Breast epithelium (tissue), 4 donors: Measurements from ENCODE around the gene FBLL1. TPM values are rescaled to one million over a fixed set of nuclear protein-coding genes. Genes with fewer than 3 reads are reported as not detected.
"Not testable (repeated sequence)": the region's sequence is repeated elsewhere in the genome, so short reads cannot be mapped to it uniquely, and the experiment has no call there.

Experiments
- DNase-seq, 2 donors: peaks; one replicate each; pipeline ENCODE4 v3.0.0-alpha.2; 2019; ENCODE audit warnings: low spot score in 2 of 2
- H3K27ac ChIP-seq, 2 donors: fragments of 200-600 bp; sonication (generic) in 1 of 2; one replicate each; pipeline ENCODE4 v1.5.1; 2016 to 2019; ENCODE audit warnings: mild to moderate bottlenecking in 1 of 2
- H3K27me3 ChIP-seq, 2 donors: fragments of 200-600 bp; sonication (generic) in 1 of 2; one replicate each; pipeline versions ENCODE4 v1.5.1 to v1.6.0; 2017 to 2019; ENCODE audit warnings: control low read depth in 1 of 2, mild to moderate bottlenecking in 1 of 2
- H3K36me3 ChIP-seq: fragments of 200-600 bp; one replicate; pipeline ENCODE4 v1.5.1; 2019
- H3K4me1 ChIP-seq, 2 donors: fragments of 200-600 bp; sonication (generic); one replicate each; pipeline ENCODE4 v1.5.1; 2016 to 2019; ENCODE audit warnings: control low read depth in 1 of 2
- H3K4me3 ChIP-seq, 3 donors: fragments of 200-600 bp; sonication (generic); 1 replicate in 2 of 3; 2 replicates in 1 of 3; pipeline ENCODE4 v1.5.1; 2016 to 2019; ENCODE audit warnings: mild to moderate bottlenecking in 3 of 3, moderate library complexity in 2 of 3
- H3K9me3 ChIP-seq, 2 donors: fragments of 200-600 bp; sonication (generic) in 1 of 2; one replicate each; pipeline ENCODE4 v1.5.1; 2016 to 2019; ENCODE audit warnings: control low read depth in 1 of 2
- POLR2A ChIP-seq: fragments of 450-650 bp; IDR thresholded peaks from one replicate; pipeline ENCODE4 v1.6.1; 2016; ENCODE audit warnings: antibody characterized with exemption, mild to moderate bottlenecking, moderate library complexity
- POLR2AphosphoS5 ChIP-seq, 3 donors: sonication (generic); formaldehyde crosslinking; IDR thresholded peaks; one replicate each; pipeline ENCODE4 v1.6.1; 2017; ENCODE audit warnings: antibody characterized with exemption in 3 of 3
- intact Hi-C: fragments of 100-400 bp; cut with DNase I; formaldehyde crosslinking; loops from one replicate; pipeline ENCODE4 v1.15.1; 2023; ENCODE audit warnings: low total_unique reads
- total RNA-seq, 3 donors: library from RNA; depleted of rRNA; stranded (reverse); fragments of >200 nt; gene quantifications; one replicate each; pipeline ENCODE4 v1.1.0, GENCODE V29; 2016
- TF ChIP-seq, protein P1 (sequence below), 3 donors: fragments of 450-650 bp; IDR thresholded peaks; one replicate each; pipeline ENCODE4 v1.5.1; 2016 to 2017; ENCODE audit warnings: antibody characterized with exemption in 3 of 3, mild to moderate bottlenecking in 3 of 3, moderate library complexity in 3 of 3

The FBLL1 gene
- total RNA-seq, 3 donors from 2014 or later, result 0.32 to 1.6 (median 0.33) TPM

GRCh38 chr5:168557389-168557788, 28.3 kb downstream of the FBLL1 start:
- no peak overlapping the region for H3K27ac ChIP-seq
- intact Hi-C loops, result no loop called here
- no peaks in the 10 kb centered on the region for H3K4me1 ChIP-seq
- no peak overlapping the region for H3K4me3 ChIP-seq
- DNase-seq, result no peak
- TF ChIP-seq POLR2AphosphoS5 (IDR thresholded peaks at IDR 0.05), result no peak
- TF ChIP-seq, protein P1, sequence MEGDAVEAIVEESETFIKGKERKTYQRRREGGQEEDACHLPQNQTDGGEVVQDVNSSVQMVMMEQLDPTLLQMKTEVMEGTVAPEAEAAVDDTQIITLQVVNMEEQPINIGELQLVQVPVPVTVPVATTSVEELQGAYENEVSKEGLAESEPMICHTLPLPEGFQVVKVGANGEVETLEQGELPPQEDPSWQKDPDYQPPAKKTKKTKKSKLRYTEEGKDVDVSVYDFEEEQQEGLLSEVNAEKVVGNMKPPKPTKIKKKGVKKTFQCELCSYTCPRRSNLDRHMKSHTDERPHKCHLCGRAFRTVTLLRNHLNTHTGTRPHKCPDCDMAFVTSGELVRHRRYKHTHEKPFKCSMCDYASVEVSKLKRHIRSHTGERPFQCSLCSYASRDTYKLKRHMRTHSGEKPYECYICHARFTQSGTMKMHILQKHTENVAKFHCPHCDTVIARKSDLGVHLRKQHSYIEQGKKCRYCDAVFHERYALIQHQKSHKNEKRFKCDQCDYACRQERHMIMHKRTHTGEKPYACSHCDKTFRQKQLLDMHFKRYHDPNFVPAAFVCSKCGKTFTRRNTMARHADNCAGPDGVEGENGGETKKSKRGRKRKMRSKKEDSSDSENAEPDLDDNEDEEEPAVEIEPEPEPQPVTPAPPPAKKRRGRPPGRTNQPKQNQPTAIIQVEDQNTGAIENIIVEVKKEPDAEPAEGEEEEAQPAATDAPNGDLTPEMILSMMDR (IDR thresholded peaks at IDR 0.05), result no peak
- TF ChIP-seq POLR2A, result no peak
- no peaks in the 10 kb centered on the region for H3K27me3 ChIP-seq
- H3K36me3 ChIP-seq, result peaks cover 9% of the 10 kb centered on the region
- H3K9me3 ChIP-seq, result no peaks in the 10 kb centered on the region

GRCh38 chr5:168562279-168562678, 33.2 kb downstream of the FBLL1 start:
- no peaks in the 10 kb centered on the region for H3K27me3 ChIP-seq
- no peak overlapping the region for H3K27ac ChIP-seq
- H3K36me3 ChIP-seq, result peaks cover 9% of the 10 kb centered on the region
- H3K4me1 ChIP-seq, result no peaks in the 10 kb centered on the region
- no peaks in the 10 kb centered on the region for H3K9me3 ChIP-seq
- no peak for DNase-seq
- no peak for TF ChIP-seq POLR2AphosphoS5 (IDR thresholded peaks at IDR 0.05)
- TF ChIP-seq, protein P1 (IDR thresholded peaks at IDR 0.05), result no peak
- TF ChIP-seq POLR2A, result no peak
- intact Hi-C loops, result no loop called here
- no peak overlapping the region for H3K4me3 ChIP-seq

GRCh38 chr5:168563959-168564358, 34.9 kb downstream of the FBLL1 start:
- no peaks in the 10 kb centered on the region for H3K27me3 ChIP-seq
- H3K27ac ChIP-seq, result no peak overlapping the region
- intact Hi-C loops, result no loop called here
- no peak for TF ChIP-seq POLR2AphosphoS5 (IDR thresholded peaks at IDR 0.05)
- TF ChIP-seq, protein P1 (IDR thresholded peaks at IDR 0.05), result no peak
- TF ChIP-seq POLR2A, result no peak
- H3K4me1 ChIP-seq, result no peaks in the 10 kb centered on the region
- peaks cover 9% of the 10 kb centered on the region for H3K36me3 ChIP-seq
- H3K9me3 ChIP-seq, result no peaks in the 10 kb centered on the region
- DNase-seq, result no peak
- H3K4me3 ChIP-seq, result no peak overlapping the region

DNA sequence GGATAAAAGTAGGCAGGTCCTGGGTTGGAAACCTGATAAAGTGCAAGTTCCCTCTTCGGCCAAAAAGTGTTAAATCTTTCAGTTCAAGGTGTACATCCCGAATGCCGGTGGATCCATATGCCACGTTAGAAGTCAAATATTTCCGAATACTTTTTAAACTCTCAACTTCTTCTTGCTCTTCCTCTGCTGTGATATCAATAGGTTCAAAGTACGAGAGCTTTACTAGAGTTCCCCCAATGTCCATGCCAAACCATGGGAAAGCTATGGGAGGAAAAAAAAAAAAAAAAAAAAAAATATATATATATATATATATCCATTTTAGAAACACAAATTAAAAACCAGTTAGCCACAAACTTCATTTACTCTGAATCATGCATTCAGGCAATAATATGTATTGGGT, 39.6 kb downstream of the FBLL1 start:
- no peak for TF ChIP-seq POLR2A
- no peak for TF ChIP-seq POLR2AphosphoS5 (IDR thresholded peaks at IDR 0.05)
- TF ChIP-seq, protein P1 (IDR thresholded peaks at IDR 0.05), result no peak
- Histone ChIP-seq H3K9me3 (no peaks in the 10 kb centered on the region), H3K4me3 (no peak overlapping the region), H3K4me1 (no peaks in the 10 kb centered on the region), H3K27me3 (no peaks in the 10 kb centered on the region), H3K27ac (no peak overlapping the region), H3K36me3 (no peaks in the 10 kb centered on the region)
- no peak for DNase-seq
- intact Hi-C loops, result no loop called here

DNA sequence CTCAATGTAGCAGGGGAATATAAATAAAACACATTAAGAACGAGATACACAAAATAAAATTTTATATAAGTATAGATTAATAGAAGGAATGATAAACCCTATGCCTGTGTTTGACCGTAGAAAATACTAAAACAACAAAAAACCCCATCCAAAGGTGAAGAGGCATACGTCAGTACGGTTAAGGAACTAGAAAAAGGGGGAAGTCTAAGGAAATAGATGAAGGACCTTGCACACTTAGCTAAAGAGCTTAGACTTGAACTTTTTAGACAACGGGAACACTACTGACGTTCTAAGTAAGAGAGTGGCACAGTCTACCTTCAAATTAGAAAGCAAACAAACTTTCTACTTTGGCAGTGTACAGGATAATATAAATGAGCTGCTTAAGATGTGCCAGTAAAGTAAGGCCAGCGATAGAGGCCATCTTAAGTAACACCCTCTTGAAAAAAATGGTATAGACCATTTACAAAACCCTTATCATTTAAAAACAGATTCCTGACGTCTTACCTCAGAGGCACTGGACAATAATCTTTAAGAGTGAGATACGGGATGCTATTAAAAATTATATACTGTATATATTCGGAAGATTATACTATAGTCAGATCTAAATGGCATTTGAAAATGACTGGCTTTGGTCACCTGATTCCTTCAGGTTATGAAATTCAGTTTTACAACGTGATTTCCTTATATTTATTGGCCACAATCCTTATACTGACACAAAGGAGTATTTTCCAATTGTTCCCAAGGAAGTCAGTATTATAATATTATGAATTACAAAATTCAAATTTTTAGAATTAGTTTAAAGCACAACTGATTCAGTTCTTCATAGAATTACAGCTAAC, 41.6 kb downstream of the FBLL1 start:
- Histone ChIP-seq H3K36me3 (no peaks in the 10 kb centered on the region), H3K27ac (no peak overlapping the region), H3K9me3 (no peaks in the 10 kb centered on the region), H3K4me3 (no peak overlapping the region), H3K27me3 (no peaks in the 10 kb centered on the region), H3K4me1 (no peaks in the 10 kb centered on the region)
- intact Hi-C loops, result no loop called here
- no peak for TF ChIP-seq POLR2A
- TF ChIP-seq, protein P1 (IDR thresholded peaks at IDR 0.05), result no peak
- TF ChIP-seq POLR2AphosphoS5 (IDR thresholded peaks at IDR 0.05), result no peak
- no peak for DNase-seq

DNA sequence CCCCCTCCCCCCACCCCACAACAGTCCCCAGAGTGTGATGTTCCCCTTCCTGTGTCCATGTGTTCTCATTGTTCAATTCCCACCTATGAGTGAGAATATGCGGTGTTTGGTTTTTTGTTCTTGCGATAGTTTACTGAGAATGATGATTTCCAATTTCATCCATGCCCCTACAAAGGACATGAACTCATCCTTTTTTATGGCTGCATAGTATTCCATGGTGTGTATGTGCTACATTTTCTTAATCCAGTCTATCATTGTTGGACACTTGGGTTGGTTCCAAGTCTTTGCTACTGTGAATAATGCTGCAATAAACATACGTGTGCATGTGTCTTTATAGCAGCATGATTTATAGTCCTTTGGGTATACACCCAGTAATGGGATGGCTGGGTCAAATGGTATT, 44.6 kb downstream of the FBLL1 start:
- H3K36me3 ChIP-seq, H3K27me3 ChIP-seq, H3K4me3 ChIP-seq, intact Hi-C loops, H3K9me3 ChIP-seq, H3K27ac ChIP-seq, DNase-seq: not testable (repeated sequence)
- H3K4me1 ChIP-seq, result peaks cover 5 to 12% of the 10 kb centered on the region in 2 donors

GRCh38 chr5:168574156-168574555, 45.1 kb downstream of the FBLL1 start:
- H3K9me3 ChIP-seq, H3K27me3 ChIP-seq, intact Hi-C loops, DNase-seq, H3K36me3 ChIP-seq, H3K27ac ChIP-seq, H3K4me3 ChIP-seq: not testable (repeated sequence)
- H3K4me1 ChIP-seq, result peaks cover 5 to 12% of the 10 kb centered on the region in 2 donors
